Activated gamma-delta T cell (primary cell): ENCODE data around the gene PARP3.
"Not testable (repeated sequence)": the region's sequence is repeated elsewhere in the genome, so short reads cannot be mapped to it uniquely, and the experiment has no call there.

ENCODE experiments used
- DNase-seq: peaks from one replicate; lab custom pipeline; 2025; lab: John Stamatoyannopoulos, UW

Gene PARP3

GRCh38 chr3:51985063-51985462 lies 42.9 kb downstream of the PARP3 start:
- DNase-seq: no peak

- no peak for DNase-seq
These were observed 44.1 kb downstream of the PARP3 start for GRCh38 chr3:51986010-51986947.

GRCh38 chr3:51987568-51987967 lies 45.4 kb downstream of the PARP3 start:
- DNase-seq: no peak

- no peak for DNase-seq
These were observed 46.4 kb downstream of the PARP3 start for GRCh38 chr3:51988286-51989146.

- not testable (repeated sequence) for DNase-seq
These were observed 48.4 kb downstream of the PARP3 start for GRCh38 chr3:51990501-51990971.

- no peak for DNase-seq
These were observed 50.0 kb downstream of the PARP3 start for GRCh38 chr3:51992017-51992682.

GRCh38 chr3:51993657-51994056 lies 51.5 kb downstream of the PARP3 start:
- DNase-seq: not testable (repeated sequence)

GRCh38 chr3:51994530-51994929 lies 52.4 kb downstream of the PARP3 start:
- DNase-seq: no peak

- peak; percentile 42 for DNase-seq
These were observed 53.4 kb downstream of the PARP3 start, which contains the start of gene RPL29 for GRCh38 chr3:51995346-51996163. RPL29 (minus strand) TSS chr3:51995895; CDS start chr3:51995461, 434 bp downstream.

GRCh38 chr3:51997172-51997571 lies 55.0 kb downstream of the PARP3 start:
- DNase-seq: no peak

- no peak for DNase-seq
These were observed 55.9 kb downstream of the PARP3 start for GRCh38 chr3:51997935-51998596.
